Activated CD8-positive, alpha-beta T cell treated with anti-CD3 and anti-CD28 coated beads for 36 hours (primary cell): Measurements from ENCODE around the gene IFIT3. TPM values are rescaled to one million over a fixed set of nuclear protein-coding genes. Genes with fewer than 3 reads are reported as not detected.

ENCODE experiments used
- ATAC-seq: fragments of 200-7000 bp; cut with Tn5 transposase; one replicate; pipeline ENCODE4 v1.10.0; 2021; ENCODE audit warnings: mild to moderate bottlenecking, moderate library complexity
- CTCF ChIA-PET: fragments of 350-600 bp; sonication (Branson Sonifier 250); formaldehyde crosslinking; loops from one replicate; lab custom pipeline; 2021; ENCODE audit warnings: antibody characterized with exemption; lab: Charles Lee
- POLR2A ChIA-PET: fragments of 350-600 bp; sonication (Branson Sonifier 250); formaldehyde crosslinking; loops from one replicate; lab custom pipeline; 2021; ENCODE audit warnings: antibody characterized with exemption; lab: Charles Lee
- DNase-seq: peaks from one replicate; pipeline ENCODE4 v3.0.0-alpha.2; 2020
- H3K27ac Mint-ChIP-seq: one replicate; pipeline ENCODE4 v1.8.0; 2021; ENCODE audit warnings: mild to moderate bottlenecking, mixed read lengths
- H3K27me3 Mint-ChIP-seq: one replicate; pipeline ENCODE4 v1.8.0; 2021; ENCODE audit warnings: mixed read lengths
- H3K36me3 Mint-ChIP-seq: one replicate; pipeline ENCODE4 v1.8.0; 2021; ENCODE audit warnings: low read depth, mixed read lengths
- H3K4me1 Mint-ChIP-seq: one replicate; pipeline ENCODE4 v1.8.0; 2021; ENCODE audit warnings: low read depth, mixed read lengths
- H3K4me3 Mint-ChIP-seq: one replicate; pipeline ENCODE4 v1.8.0; 2021; ENCODE audit warnings: mild to moderate bottlenecking, moderate library complexity, mixed read lengths
- H3K9me3 Mint-ChIP-seq: one replicate; pipeline ENCODE4 v1.8.0; 2021; ENCODE audit warnings: mixed read lengths
- CTCF ChIP-seq: fragments of 200-600 bp; IDR thresholded peaks from one replicate; pipeline ENCODE4 v1.8.0; 2022; ENCODE audit warnings: antibody characterized with exemption, mild to moderate bottlenecking
- intact Hi-C: fragments of 100-400 bp; cut with micrococcal nuclease; formaldehyde crosslinking; loops from one replicate; pipeline ENCODE4 v1.10.0; 2022
- total RNA-seq, 2 experiments: library from RNA; stranded (reverse); gene quantifications; one replicate each; pipeline ENCODE4 v1.2.3, GENCODE V29; 2021

IFIT3 gene
- total RNA-seq, 2 experiments from 2014 or later: 20.4 to 21.8 TPM

GRCh38 chr10:89355394-89355931 is 27.7 kb downstream of the IFIT3 start:
- CTCF ChIA-PET: interaction anchor here (0.9 to 2.0 kb wide), 4 partner anchors 12 to 326 kb away, joined by 3 to 5 read pairs (median 4); partner anchors contain the start of gene IFIT2
- POLR2A ChIA-PET: no interaction called here
- Mint-ChIP-seq H3K4me3 (no peak overlapping the region), H3K4me1 (peaks cover 17% of the 10 kb centered on the region), H3K27me3 (peaks cover 19% of the 10 kb centered on the region), H3K9me3 (peaks cover 3% of the 10 kb centered on the region), H3K36me3 (no peaks in the 10 kb centered on the region), H3K27ac (no peak overlapping the region)
- no peak for TF ChIP-seq CTCF
- ATAC-seq (peak; percentile 42), DNase-seq (no peak)
- intact Hi-C loops: no loop called here

GRCh38 chr10:89357096-89357495 is 29.3 kb downstream of the IFIT3 start:
- CTCF ChIA-PET: no interaction called here
- H3K9me3 Mint-ChIP-seq: peaks cover 3% of the 10 kb centered on the region
- DNase-seq (no peak), ATAC-seq (no peak)
- peaks cover 17% of the 10 kb centered on the region for H3K27me3 Mint-ChIP-seq
- no peak overlapping the region for H3K4me3 Mint-ChIP-seq
- TF ChIP-seq CTCF: no peak
- POLR2A ChIA-PET: no interaction called here
- H3K4me1 Mint-ChIP-seq: peaks cover 4% of the 10 kb centered on the region
- H3K36me3 Mint-ChIP-seq: no peaks in the 10 kb centered on the region
- intact Hi-C loops: no loop called here
- no peak overlapping the region for H3K27ac Mint-ChIP-seq

GRCh38 chr10:89357975-89358374 is 30.2 kb downstream of the IFIT3 start:
- no peak for DNase-seq
- no peak for TF ChIP-seq CTCF
- Mint-ChIP-seq H3K9me3 (peaks cover 3% of the 10 kb centered on the region), H3K36me3 (no peaks in the 10 kb centered on the region), H3K27me3 (peaks cover 13% of the 10 kb centered on the region), H3K4me3 (no peak overlapping the region), H3K4me1 (peaks cover 2% of the 10 kb centered on the region), H3K27ac (no peak overlapping the region)
- ATAC-seq: no peak
- ChIA-PET POLR2A (interaction anchor here (1.6 kb wide), 1 partner anchor 10 kb away, joined by 4 read pairs; no protein-coding TSS in a partner anchor), CTCF (no interaction called here)
- intact Hi-C loops: no loop called here

DNA sequence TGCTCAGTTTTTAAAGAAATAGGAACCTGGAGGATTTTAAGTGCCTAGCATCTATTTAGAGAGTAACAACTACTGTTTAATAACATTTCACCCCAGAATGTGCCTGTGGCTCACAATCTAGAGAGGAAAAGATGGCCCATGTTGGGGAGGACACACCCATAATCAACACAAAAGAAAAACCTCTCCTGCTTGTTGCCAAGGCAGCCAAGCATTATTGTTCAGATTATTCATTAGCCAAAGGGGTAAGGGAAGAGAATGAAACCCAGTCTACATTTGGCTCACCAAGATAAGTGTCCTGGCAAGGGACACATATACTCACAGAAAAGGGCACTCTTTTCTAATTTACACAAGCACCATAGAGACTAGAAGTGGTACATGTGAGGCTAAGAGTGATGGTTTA is 32.4 kb downstream of the IFIT3 start:
- Mint-ChIP-seq H3K27ac (no peak overlapping the region), H3K4me3 (no peak overlapping the region), H3K27me3 (peaks cover 5% of the 10 kb centered on the region), H3K9me3 (no peaks in the 10 kb centered on the region), H3K4me1 (peaks cover 12% of the 10 kb centered on the region), H3K36me3 (no peaks in the 10 kb centered on the region)
- ChIA-PET CTCF (no interaction called here), POLR2A (no interaction called here)
- intact Hi-C loops: no loop called here
- DNase-seq (no peak), ATAC-seq (no peak)
- TF ChIP-seq CTCF: no peak

DNA sequence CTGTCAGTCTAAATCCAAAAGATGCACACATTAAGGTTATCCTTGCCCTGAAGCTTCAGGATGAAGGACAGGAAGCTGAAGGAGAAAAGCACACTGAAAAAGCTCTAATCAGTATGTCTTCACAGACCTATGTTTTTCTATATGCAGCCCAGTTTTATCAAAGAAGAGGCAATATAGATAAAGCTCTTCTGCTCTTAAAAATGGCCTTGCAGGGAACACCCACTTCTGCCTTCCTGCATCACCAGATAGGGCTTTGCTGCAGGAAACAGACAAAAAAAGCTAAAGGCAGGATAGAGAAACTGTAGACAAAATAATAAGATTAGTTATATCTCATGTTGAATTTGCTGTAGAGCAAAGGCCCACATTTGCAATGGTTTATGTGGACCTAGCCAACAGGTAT is 35.1 kb downstream of the IFIT3 start:
- Mint-ChIP-seq H3K27ac (no peak overlapping the region), H3K4me3 (no peak overlapping the region), H3K4me1 (peaks cover 14% of the 10 kb centered on the region), H3K27me3 (peaks cover 6% of the 10 kb centered on the region), H3K36me3 (no peaks in the 10 kb centered on the region), H3K9me3 (no peaks in the 10 kb centered on the region)
- no peak for TF ChIP-seq CTCF
- CTCF ChIA-PET: no interaction called here
- intact Hi-C loops: no loop called here
- ATAC-seq (no peak), DNase-seq (no peak)
- POLR2A ChIA-PET: no interaction called here
